GM19035 (cell line): Measurements from ENCODE around the gene NME7.
"Not testable (repeated sequence)": the region's sequence is repeated elsewhere in the genome, so short reads cannot be mapped to it uniquely, and the experiment has no call there.

ENCODE experiments used
- ATAC-seq: cut with Tn5 transposase; IDR thresholded peaks from one replicate; pipeline ENCODE4 v1.9.1; 2021; ENCODE audit not compliant: unreplicated experiment

NME7 gene

DNA sequence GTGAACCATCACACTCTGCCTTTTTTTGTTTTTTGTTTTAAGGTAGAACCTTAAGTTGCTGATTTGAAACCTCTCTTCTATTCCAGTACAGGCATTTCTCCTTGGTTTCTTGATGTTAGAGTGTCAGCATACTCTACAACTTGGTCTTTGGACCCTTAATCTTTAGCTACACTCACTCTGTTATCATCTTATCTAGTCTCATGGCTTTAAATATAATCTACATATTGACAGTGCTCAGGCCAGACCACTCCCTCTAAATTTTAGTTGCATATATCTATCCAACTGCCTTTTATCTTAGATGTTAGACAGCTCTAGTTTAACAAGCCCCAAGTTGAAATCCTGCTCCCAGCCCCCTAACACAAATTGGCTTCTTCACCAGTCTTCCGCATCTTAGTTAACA is 22.1 kb downstream of the NME7 start:
- no peak for ATAC-seq

DNA sequence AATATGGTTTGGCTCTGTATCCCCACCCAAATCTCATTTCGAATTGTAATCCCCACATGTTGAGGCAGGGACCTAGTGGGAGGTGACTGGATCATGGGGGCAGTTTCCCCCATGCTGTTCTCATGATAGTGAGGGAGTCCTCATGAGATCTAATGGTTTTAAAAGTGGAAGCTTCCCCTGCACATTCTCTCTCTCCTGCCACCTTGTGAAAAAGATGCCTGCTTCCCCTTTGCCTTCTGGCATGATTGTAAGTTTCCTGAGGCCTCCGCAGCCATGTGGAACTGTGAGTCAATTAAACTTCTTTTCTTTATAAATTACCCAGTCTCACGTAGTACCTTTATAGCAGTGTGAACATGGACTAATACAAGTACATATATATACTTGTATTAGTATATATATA is 25.5 kb downstream of the NME7 start:
- ATAC-seq, result not testable (repeated sequence)

DNA sequence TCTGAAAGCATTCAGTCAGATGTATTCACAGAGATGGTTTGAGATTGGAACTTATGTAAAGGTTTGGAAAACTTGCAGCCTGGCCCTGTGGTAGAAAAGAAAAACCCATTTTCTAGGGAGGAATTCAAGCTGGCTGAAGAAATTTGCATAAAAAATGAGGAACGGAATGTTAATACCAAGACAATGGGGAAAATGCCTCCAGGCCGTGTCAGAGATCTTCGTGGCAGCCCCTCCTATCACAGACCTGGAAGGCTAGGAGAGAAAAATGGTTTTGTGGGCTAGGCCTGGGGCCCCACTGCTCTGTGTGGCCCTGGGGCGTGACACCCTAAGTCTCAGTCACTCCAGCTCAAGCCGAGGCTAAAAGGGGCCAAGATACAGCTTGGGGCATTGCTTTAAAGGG is 26.7 kb downstream of the NME7 start:
- no peak for ATAC-seq

DNA sequence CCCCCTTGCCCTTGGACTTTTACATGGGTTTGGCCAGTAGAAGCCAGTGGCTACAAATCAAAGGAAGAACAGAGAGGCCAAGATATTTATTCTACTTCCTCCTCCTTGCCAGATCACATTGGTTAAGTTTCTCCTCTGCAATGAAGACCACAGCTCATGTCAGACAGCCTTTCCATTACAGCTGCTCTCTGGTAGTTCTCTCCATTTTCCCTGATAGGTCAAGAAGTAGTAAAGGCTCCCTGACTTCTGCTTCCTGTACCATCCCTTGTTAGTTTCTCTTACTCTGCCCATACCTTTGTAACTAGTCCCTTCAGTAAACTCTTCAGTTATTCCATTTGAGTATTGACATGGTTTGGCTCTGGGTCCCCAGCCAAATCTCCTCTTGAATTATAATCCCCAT is 27.8 kb downstream of the NME7 start:
- no peak for ATAC-seq

DNA sequence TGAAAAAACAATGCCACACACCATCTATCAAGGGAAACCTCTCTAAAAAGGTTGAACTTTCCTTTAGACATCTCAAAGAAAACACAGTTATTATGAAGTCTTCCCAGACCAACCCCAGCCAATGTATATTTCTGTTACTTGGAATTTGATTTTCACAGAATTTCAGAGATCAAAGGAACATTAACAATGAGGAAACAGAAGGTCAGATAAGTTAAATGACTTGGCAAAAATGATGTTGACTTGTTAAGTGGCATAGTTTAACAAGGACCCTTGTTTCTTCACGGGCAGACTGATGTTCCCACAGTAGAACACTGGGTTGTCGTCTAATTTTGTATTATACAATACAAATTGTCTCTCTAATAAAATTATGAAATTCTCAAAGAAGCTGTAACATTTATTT is 29.0 kb downstream of the NME7 start:
- no peak for ATAC-seq

DNA sequence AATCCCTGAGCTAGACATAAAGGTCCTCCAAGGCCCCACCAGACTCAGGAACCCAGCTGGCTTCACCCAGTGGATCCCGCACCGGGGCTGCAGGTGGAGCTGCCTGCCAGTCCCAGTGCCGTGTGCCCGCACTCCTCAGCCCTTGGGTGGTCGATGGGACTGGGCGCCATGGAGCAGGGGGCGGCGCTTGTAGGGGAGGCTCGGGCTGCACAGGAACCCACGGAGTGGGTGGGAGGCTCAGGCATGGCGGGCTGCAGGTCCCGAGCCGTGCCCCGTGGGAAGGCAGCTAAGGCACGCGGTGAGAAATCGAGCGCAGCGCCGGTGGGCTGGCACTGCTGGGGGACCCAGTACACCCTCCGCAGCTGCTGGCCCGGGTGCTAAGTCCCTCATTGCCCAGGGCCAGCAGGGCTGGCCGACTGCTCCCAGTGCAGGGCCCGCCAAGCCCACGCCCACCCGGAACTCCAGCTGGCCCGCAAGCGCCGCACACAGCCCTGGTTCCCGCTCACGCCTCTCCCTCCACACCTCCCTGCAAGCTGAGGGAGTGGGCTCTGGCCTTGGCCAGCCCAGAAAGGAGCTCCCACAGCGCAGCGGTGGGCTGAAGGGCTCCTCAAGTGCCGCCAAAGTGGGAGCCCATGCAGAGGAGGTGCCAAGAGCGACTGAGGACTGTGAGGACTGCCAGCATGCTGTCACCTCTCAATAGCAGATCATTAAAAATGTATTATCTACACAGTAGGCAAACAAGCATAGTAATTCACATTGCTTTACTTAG is 30.5 kb downstream of the NME7 start:
- not testable (repeated sequence) for ATAC-seq

DNA sequence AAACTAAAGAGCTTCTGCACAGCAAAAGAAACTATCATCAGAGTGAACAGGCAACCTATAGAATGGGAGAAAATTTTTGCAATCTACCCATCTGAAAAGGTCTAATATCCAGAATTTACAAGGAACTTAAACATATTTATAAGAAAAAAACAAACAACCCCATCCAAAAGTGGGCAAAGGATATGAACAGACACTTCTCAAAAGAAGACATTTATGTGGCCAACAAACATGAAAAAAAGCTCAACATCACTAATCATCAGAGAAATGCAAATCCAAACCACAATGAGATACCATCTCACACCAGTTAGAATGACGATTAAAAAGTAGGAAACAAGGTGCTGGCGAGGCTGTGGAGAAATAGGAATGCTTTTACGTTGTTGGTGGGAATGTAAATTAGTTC is 32.9 kb downstream of the NME7 start:
- ATAC-seq, result not testable (repeated sequence)

DNA sequence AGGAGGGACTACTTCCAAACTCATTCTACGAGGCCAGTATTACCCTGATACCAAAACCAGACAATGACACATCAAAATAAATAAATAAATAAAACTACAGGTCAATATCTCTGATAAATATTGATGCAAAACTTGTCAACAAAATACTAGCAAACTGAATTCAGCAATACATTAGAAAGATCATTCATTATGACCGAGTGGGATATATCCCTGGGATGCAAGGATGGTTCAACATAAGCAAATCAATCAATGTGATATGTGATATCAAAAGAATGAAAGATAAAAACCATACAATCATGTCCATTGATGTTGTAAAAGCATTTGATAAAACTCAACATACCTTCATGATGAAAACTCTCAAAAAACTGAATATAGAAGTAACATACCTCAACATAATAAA is 36.7 kb downstream of the NME7 start:
- no peak for ATAC-seq

DNA sequence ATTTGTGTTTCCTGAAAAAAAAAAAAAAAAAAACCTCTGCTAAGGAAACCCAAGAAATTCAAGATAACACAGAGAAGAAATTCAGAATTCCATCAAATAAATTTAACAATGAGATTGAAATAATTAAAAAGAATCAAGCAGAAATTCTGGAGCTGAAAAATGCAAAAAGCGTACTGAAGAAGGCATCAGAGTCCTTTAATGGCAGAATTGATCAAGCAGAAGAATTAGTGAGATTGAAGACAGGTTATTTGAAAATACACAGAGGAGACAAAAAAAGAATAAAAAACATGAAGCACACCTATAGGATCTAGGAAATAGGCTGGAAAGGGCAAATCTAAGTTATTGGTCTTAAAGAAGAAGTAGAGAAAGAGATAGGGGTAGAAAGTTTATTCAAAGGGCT is 38.2 kb downstream of the NME7 start:
- ATAC-seq, result no peak

DNA sequence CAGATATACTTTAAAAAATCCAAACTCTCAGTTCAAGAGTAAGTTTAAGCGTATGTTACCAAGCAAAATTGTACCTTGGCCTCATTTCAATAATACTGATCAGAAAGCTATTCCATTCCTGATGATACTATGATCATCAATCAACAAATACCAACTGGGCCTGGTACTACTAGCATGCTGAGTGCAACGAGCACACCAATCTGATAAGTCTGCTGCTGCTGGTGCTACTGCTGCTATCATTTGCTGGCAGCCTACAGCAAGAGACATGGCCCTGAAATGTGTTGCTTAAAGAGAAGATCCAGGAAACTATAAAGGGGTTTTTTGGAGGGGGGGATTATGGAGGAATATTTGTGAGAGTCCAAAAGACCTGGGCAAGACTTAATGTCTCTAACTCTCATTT is 39.7 kb downstream of the NME7 start:
- no peak for ATAC-seq

DNA sequence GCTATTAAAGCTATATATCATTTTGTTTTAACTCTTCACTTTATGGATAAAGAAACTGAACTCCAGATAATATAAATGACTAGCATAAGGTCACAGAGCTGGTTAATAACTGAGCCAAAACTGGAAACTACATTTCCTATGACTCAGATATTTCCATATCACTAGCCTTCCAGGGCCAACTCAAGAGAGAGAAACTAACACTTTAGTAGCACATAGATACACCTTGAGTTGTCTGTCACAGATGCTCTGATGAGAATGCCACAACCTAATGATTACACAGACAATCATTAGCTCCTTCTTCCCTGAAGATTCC is 40.7 kb downstream of the NME7 start:
- ATAC-seq, result no peak

DNA sequence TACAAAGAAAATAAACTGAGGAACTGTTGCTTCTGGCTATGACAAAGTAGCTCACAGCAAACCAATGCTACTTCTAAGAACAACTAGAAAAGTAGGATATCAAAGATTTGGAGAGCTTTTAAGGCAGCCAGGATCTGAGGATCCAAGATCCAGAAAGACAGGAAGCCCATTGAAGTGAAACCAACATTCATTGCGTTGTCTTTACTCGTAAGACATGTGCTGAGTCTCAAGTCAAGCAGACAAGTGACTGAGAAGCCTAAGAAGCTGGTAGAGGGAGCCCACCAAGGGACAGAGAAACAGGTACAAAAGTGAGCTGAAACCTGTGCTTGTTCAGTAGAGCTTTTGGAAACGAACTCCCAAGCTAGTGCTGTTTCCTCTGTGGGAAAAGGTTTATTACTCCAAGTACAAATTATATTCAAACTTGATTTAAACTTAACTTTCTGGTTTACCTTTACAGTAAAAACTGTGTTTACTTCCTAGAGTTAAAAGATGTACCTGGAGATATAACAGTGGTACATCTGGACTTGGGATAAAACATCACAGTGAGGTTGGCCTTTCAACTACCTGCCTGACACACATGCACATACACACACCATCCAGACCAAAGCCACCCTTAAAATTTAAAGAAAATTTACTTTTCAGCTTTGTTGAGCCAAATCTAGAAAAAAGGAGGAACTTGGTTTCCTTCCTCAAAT is 41.2 kb downstream of the NME7 start:
- no peak for ATAC-seq

DNA sequence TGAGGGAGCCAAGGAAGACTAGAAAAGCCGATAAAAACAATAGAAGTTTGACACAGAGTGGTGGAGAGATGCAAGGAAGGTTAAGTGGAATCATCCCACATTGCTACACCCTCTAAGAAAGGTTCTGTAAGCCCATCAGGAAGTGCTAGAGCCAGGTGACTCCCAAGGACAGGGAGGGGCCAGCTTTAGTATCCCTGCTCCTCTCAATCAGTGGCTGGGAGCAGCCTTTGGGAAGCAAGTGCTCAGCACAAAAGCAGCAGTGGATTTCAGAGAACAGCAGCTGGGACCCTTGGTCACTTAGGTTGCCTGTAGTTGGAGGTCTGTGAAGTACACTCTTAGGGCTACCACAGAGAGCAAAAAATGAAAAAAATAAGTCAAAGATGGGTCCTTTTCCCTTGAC is 42.5 kb downstream of the NME7 start:
- no peak for ATAC-seq

DNA sequence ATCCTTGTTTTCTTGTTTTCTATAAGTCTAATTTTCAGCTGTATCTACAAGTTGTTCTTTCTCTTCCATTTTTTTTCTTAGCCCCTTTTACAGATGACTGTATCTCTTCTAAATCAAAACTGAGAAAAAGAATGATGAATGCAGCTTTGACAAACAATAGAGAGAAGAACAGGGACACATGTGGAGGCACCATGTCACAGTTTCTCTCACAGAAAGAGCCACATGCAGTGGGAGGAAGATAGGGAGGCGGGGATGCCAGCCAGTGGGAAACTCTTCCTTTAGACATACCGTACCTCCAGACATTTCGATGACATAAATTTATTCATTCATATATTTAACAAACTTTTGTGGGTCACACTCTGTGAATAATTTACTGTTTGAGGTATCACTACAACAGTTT is 45.5 kb downstream of the NME7 start:
- no peak for ATAC-seq

DNA sequence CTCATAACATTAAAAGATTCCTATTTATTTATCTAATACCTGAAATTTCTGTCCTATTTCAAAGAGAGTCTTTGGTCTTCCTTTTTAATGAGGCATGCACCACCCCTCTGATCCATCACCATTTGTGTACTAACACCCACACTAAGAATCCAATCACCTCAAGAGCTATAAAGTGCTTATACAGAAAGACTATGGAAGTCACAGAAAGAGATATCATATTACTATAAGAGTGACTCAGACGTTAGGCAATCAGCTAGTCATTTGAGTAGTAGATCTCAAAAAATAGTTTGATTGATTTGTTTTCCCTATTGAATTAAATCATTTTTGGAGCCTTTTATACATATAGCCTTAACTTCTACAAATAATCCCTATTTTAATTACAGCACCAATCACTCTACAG is 46.1 kb downstream of the NME7 start:
- no peak for ATAC-seq

DNA sequence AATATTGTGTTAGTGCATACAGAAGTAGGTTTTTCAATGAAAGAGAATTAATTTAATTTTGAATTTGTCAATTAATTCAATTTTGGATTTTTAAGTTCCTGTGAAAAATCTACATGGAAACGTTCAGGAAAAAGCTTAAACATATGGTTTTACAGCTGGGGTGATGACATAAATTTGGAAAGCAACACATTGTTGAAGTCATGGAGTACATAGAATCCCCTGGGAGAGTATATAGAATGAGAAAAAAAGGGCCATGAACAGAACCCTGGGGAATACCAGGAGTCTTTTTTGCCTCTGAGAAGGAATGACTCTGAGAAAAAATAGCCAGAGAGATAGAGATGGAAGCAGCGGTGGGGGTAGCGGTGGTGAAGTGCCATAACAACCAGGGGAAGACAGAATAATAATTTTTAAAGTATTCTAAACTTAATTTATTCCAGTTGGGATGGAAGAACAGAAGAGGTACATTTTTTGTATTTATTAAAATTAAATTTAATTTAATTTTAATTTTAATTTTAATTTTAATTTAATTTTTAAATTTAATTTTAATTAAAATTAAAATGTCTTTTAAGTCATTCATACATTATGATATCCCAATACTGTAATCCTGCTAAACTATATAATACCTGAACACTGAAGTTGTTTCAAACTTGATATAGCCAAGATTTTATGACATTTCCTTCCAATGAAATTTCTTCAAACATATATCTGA is 48.9 kb downstream of the NME7 start:
- ATAC-seq, result no peak

DNA sequence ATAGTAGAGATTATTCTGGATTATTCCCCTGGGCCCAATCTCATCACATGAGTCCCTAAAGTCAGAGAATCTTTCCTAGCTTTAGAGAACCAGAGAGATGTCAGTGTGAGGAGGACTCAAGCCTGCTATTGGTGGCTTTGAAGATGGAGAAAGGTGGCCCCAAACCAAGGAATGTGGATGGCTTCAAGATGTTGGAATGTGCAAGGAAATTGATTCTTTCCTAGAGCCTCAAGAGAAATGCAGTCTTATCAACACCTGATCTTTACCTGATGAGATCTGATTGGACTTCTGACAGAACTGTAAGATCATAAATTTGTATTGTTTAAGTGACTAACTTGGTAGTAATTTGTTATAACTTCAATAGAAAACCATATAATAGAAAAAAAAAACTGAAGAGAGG is 51.0 kb downstream of the NME7 start:
- ATAC-seq, result no peak

DNA sequence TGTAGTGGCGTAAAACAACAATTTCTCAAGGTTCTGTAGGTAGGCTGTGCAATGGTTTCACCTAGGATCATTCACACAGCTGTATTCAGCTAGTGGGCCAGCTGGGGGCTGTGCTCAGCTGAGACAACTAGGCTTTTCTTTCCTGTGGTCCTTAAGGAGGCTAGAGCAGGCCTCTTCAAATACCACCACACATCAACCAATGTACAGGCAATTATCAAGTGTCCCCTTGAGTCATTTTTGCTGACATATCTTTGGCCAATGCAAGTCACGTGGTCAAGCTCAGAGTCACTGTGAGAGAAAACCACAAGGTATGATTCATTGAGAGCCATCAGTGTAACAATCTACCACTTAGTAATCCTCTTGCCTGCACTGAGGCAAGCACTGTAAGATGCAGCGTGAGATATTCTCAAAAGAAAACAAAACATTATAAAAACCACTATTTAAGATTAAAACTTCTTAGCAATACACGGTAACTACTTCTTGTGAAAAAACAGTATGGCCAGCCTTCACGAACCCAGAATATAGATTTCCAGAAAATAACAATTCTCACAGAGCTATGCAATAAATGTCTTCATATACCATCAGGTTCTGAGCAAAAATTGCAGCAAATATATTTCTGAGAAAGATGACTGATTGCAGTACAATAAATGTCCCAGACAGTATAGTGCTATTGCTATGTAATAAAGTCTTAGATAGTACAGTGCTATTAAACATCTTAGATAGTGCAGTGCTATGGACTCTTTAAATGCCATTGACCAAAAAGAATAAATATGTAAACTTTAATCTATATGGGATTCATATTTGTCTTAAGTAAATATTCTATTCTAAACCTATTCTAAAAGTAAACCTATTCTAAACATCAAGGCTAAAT is 55.3 kb downstream of the NME7 start:
- ATAC-seq, result no peak

DNA sequence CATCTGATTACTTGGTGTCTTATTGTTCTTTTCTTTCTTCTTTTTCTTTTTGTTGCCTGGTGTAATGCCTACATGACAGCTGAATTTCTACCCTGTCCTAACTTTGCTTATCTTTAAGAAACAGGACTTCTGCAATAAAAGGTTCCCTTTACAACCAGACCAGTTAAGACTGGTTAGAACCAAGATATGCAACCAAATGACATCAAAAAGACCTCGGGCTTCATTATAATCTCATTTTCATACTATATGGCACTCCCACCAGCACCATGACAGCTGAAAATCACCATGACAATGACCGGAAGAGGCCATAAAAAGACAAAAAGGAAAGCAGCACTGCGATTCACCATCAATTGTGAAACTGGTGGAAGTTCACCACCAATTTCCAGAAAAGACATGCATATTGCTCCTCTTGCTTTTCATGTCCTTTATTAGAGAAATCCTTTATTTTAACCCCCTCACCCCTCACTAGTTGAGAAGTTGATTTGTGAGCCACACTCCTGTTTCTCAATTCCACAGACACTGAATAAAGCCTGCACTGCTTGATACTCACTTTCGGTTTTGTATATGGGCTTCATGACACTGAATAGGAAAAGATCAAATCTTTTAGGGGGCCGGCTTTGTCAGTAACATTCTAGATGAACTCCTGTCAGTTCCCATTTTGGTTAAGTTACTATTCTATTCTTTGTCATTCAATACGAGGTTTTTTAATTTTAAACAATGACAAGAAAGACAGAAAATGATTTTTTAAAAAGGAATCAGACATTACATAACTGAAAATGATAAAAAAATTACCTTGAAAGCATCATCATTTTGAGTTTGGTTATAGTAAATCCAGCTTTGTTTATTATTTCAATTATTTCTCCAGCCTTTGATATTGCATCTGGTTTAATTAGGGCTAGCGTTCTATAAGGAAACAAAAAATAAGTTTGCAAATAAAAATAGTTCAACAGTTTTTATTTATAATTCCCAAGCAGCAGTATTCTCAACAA is 58.1 kb downstream of the NME7 start:
- ATAC-seq, result peak; percentile 76
